ENCODE measurements around the gene ZDHHC16.

- TF ChIP-seq POLR2A (IDR thresholded peaks at IDR 0.05; ENCODE audit: low read depth, low read length) (no peak), POLR2AphosphoS5 (IDR thresholded peaks at IDR 0.05; ENCODE audit: low read depth, low read length) (no peak), TAF1 (IDR thresholded peaks at IDR 0.05; ENCODE audit: low read depth, low read length) (no peak), PAX5 (IDR thresholded peaks at IDR 0.05; ENCODE audit: insufficient read depth, low read length, severe bottlenecking) (no peak)
These were observed 18.3 kb downstream of the ZDHHC16 start for GRCh38 chr10:97464226-97464625.
